Dendritic cell treated with granulocyte-macrophage colony-stimulating factor and Interleukin-4, amounts not matched to agents 40 ng/mL and 50 ng/mL, for 4 days (primary cell): ENCODE data around the gene RPUSD4.
"Not testable (repeated sequence)": the region's sequence is repeated elsewhere in the genome, so short reads cannot be mapped to it uniquely, and the experiment has no call there.

Experiments used
- H3K27ac Mint-ChIP-seq: one replicate; pipeline ENCODE4 v1.8.0; 2022; ENCODE audit warnings: mild to moderate bottlenecking, mixed read lengths
- H3K27me3 Mint-ChIP-seq: one replicate; pipeline ENCODE4 v1.8.0; 2022; ENCODE audit warnings: mild to moderate bottlenecking, mixed read lengths
- H3K36me3 Mint-ChIP-seq: one replicate; pipeline ENCODE4 v1.8.0; 2022; ENCODE audit warnings: low read depth, mixed read lengths
- H3K4me1 Mint-ChIP-seq: one replicate; pipeline ENCODE4 v1.8.0; 2022; ENCODE audit warnings: low read depth, mixed read lengths
- H3K4me3 Mint-ChIP-seq: one replicate; pipeline ENCODE4 v1.8.0; 2022; ENCODE audit warnings: mild to moderate bottlenecking, moderate library complexity, mixed read lengths
- H3K9me3 Mint-ChIP-seq: one replicate; pipeline ENCODE4 v1.8.0; 2022; ENCODE audit warnings: mixed read lengths
- intact Hi-C: fragments of 100-400 bp; cut with micrococcal nuclease; formaldehyde crosslinking; loops from one replicate; pipeline ENCODE4 v1.15.0; 2022

Gene RPUSD4

DNA sequence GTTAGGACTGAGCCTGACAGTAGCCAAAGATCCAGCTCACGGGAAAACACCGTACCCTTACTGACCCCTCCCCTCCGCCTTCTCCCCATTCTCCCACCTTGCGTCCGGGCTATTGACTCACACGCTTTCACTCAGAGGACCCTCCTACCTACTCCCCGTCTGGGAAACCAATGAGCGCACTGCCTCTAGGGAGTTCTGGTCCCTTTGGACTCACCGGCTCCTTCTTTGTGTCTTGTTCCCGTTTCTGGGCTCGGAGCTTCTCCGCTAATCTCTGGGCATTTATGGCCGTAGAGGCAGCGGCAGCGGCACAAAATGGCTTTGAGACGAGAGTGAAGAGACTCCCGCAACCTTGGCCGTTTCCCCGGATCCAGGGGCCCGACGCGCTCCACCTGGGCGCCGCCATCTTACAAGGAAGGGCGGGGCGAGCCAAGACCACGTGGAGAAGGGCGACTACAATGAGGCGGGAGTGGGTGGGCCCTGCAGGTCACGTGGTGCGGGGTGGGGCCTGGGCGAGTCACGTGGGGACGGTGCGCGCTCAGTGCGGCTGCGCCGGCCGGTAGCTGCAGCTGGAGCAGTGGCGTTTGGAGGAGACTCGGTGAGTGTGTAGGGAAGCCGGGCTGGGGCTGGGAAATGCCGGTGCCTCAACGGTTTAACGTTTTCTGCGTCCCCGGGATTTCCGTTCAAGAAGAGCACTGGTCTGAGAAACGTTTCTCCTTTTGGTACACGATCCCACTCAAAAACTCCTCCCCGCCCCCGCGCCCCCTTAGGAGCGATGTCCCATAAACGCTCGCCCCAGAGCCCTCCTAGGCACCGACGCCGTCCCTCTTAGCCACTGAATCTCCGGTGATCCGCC is at the start of gene RPUSD4, which contains the start of gene FAM118B:
RPUSD4 (minus strand) TSS at position 415 of the 853 bp plus-strand sequence; CDS start at position 403, 12 bp downstream.
FAM118B (plus strand) TSS at position 547 of the 853 bp plus-strand sequence. CDS start 23,220 bp downstream, outside the sequence.
- H3K4me1 Mint-ChIP-seq: peaks cover 46% of the 10 kb centered on the region
- H3K4me3 Mint-ChIP-seq: peak within 1 kb of the TSS; percentile 97
- H3K27ac Mint-ChIP-seq: peak within 1 kb of the TSS; percentile 94
- peaks cover 39% of the 10 kb centered on the region for H3K36me3 Mint-ChIP-seq
- no peaks in the 10 kb centered on the region for H3K27me3 Mint-ChIP-seq
- H3K9me3 Mint-ChIP-seq: no peaks in the 10 kb centered on the region
- intact Hi-C loops: loop anchor here (1.0 to 10.0 kb wide), 5 partner anchors 58 to 1147 kb away; partner anchors contain the start of genes FOXRED1, PUS3, SLC37A2 and STT3A

GRCh38 chr11:126257764-126258163 is 46.3 kb upstream of the RPUSD4 start:
- no peaks in the 10 kb centered on the region for H3K27me3 Mint-ChIP-seq
- no peaks in the 10 kb centered on the region for H3K9me3 Mint-ChIP-seq
- H3K4me1 Mint-ChIP-seq: peaks cover 5% of the 10 kb centered on the region
- no peak overlapping the region for H3K27ac Mint-ChIP-seq
- H3K4me3 Mint-ChIP-seq: no peak overlapping the region
- peaks cover 87% of the 10 kb centered on the region for H3K36me3 Mint-ChIP-seq
- intact Hi-C loops: no loop called here

DNA sequence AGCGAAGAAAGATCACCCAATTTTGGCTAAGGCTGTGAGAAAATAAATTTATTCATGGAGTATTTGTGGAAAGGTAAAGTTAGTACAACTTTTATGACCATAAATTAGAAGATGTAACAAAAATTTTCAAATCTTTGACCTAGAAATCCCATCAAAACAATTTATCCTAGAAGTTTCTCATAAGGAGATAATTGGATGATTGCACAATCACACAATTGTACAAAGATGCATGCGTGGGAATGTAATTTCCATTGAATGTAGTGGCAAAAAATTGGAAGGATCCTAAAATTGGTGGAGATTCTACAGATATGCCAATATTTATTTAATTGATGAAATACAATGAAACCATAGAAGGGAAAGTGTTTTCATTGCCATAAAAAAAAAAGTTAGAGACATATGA is 45.7 kb upstream of the RPUSD4 start:
- no peak overlapping the region for H3K4me3 Mint-ChIP-seq
- H3K36me3 Mint-ChIP-seq: peaks cover 87% of the 10 kb centered on the region
- H3K27ac Mint-ChIP-seq: no peak overlapping the region
- H3K9me3 Mint-ChIP-seq: no peaks in the 10 kb centered on the region
- H3K4me1 Mint-ChIP-seq: peaks cover 5% of the 10 kb centered on the region
- intact Hi-C loops: no loop called here
- H3K27me3 Mint-ChIP-seq: no peaks in the 10 kb centered on the region

- Mint-ChIP-seq H3K9me3 (no peaks in the 10 kb centered on the region), H3K27me3 (no peaks in the 10 kb centered on the region), H3K27ac (no peak overlapping the region), H3K4me1 (peaks cover 3% of the 10 kb centered on the region), H3K4me3 (no peak overlapping the region), H3K36me3 (peaks cover 87% of the 10 kb centered on the region)
- intact Hi-C loops: no loop called here
These were observed 44.8 kb upstream of the RPUSD4 start for GRCh38 chr11:126256216-126256615.

DNA sequence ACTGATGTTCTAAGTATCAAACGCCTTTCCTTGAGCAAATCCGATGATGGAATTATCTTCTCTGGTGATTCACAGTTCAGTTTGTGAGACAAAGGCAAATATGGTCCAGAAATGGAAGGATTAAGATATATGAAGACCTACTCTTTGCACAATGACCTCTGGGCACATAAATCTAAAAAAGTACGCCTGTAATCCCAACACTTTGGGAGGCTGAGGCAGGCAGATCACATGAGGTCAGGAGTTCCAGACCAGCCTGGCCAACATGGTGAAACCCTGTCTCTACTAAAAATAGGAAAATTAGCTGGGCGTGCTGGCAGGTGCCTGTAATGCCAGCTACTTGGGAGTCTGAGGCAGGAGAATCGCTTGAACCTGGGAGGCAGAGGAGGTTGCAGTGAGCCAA is 44.1 kb upstream of the RPUSD4 start:
- H3K9me3 Mint-ChIP-seq, intact Hi-C loops, H3K4me3 Mint-ChIP-seq, H3K4me1 Mint-ChIP-seq, H3K27ac Mint-ChIP-seq, H3K27me3 Mint-ChIP-seq: not testable (repeated sequence)
- H3K36me3 Mint-ChIP-seq: peaks cover 87% of the 10 kb centered on the region

- H3K9me3 Mint-ChIP-seq: no peaks in the 10 kb centered on the region
- H3K27me3 Mint-ChIP-seq: no peaks in the 10 kb centered on the region
- intact Hi-C loops: no loop called here
- no peaks in the 10 kb centered on the region for H3K4me1 Mint-ChIP-seq
- H3K4me3 Mint-ChIP-seq: no peak overlapping the region
- H3K27ac Mint-ChIP-seq: no peak overlapping the region
- H3K36me3 Mint-ChIP-seq: peaks cover 87% of the 10 kb centered on the region
These were observed 43.4 kb upstream of the RPUSD4 start for GRCh38 chr11:126254819-126255218.

- Mint-ChIP-seq H3K4me1 (no peaks in the 10 kb centered on the region), H3K27me3 (no peaks in the 10 kb centered on the region), H3K36me3 (peaks cover 94% of the 10 kb centered on the region), H3K4me3 (no peak overlapping the region), H3K9me3 (no peaks in the 10 kb centered on the region), H3K27ac (no peak overlapping the region)
- intact Hi-C loops: no loop called here
These were observed 41.8 kb upstream of the RPUSD4 start for GRCh38 chr11:126253265-126253664.

DNA sequence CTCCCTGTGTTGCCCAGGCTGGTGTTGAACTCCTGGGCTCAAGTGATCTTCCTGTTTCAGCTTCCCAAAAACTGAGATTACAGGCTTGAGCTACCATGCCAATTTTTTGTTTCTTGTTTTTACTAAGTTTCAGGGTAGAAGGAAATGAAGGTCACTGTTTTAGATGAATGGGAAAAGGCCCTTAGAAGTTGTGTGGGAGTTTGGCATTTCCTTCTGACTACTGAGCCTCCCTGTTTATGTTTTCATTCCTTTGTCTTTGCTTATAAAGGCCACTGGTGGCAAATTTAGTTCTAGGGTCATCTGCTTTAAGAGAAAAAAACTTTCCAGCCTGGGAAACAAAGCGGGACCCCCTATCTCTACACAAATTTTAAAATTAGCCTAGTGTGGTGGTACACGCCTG is 35.2 kb upstream of the RPUSD4 start:
- H3K36me3 Mint-ChIP-seq: peaks cover 73% of the 10 kb centered on the region
- H3K4me1 Mint-ChIP-seq: peaks cover 7% of the 10 kb centered on the region
- no peaks in the 10 kb centered on the region for H3K27me3 Mint-ChIP-seq
- intact Hi-C loops: no loop called here
- no peak overlapping the region for H3K27ac Mint-ChIP-seq
- H3K9me3 Mint-ChIP-seq: no peaks in the 10 kb centered on the region
- H3K4me3 Mint-ChIP-seq: no peak overlapping the region

DNA sequence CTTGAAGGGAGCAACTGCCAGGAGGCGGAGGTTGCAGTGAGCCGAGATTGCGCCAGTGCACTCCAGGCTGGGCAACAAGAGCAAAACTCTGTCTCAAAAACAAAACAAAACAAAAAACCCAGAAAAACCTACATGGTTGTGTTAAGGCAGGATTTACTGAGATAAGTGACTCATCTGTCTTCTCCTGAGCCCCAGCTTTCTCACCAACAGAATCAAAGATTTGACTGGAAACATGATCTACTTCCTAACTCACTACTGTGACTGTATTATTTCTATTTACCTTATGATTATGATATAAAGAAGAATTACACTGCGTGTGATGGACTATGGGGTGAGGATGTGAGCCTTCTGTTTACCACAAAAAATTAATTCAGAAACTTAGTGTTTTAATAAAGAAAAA is 21.9 kb upstream of the RPUSD4 start:
- H3K9me3 Mint-ChIP-seq: no peaks in the 10 kb centered on the region
- H3K27ac Mint-ChIP-seq: no peak overlapping the region
- H3K4me3 Mint-ChIP-seq: no peak overlapping the region
- intact Hi-C loops: no loop called here
- H3K36me3 Mint-ChIP-seq: peaks cover 63% of the 10 kb centered on the region
- no peaks in the 10 kb centered on the region for H3K27me3 Mint-ChIP-seq
- peaks cover 6% of the 10 kb centered on the region for H3K4me1 Mint-ChIP-seq

GRCh38 chr11:126232683-126233082 is 21.2 kb upstream of the RPUSD4 start:
- no peak overlapping the region for H3K27ac Mint-ChIP-seq
- no peaks in the 10 kb centered on the region for H3K9me3 Mint-ChIP-seq
- no peaks in the 10 kb centered on the region for H3K27me3 Mint-ChIP-seq
- intact Hi-C loops: no loop called here
- peaks cover 56% of the 10 kb centered on the region for H3K36me3 Mint-ChIP-seq
- H3K4me3 Mint-ChIP-seq: no peak overlapping the region
- peaks cover 6% of the 10 kb centered on the region for H3K4me1 Mint-ChIP-seq

DNA sequence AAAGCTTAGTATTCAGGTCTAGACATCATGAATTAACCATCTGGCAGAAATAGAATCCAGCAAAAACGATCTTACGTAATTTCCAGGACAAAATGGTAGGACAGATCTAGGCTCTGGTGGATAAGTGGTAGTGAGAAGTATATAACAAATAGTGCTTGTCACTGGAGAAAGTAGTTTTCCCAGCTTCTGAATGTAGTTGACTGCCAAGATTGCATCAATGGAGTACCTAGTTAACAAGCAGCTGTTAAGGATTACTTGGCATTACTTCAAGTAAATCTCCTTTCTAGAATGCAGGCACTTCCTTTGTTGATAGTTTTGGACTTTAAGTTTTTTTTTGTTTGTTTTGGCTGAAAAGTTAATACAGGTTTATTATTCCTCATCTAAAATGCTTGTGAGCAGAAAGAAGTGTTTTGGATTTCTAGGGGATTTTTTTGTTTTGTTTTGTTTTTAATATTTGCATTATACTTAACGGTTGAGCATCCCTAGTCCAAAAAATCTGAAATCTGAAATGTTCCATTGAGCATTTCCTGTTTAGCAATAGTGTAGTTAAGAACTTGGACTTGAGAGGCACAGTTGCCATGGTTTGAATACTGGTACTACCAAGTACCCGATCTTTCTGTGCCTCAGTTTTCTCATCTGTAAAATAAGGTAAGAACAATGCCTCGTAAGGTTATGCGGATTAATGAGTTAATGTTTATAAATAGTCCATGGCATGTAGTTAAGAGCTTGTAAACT is 20.4 kb upstream of the RPUSD4 start:
- intact Hi-C loops: no loop called here

GRCh38 chr11:126229858-126230540 is 18.5 kb upstream of the RPUSD4 start:
- Mint-ChIP-seq H3K27ac (no peak overlapping the region), H3K36me3 (peaks cover 44% of the 10 kb centered on the region), H3K4me1 (peaks cover 11% of the 10 kb centered on the region), H3K9me3 (peaks cover 8% of the 10 kb centered on the region), H3K4me3 (no peak overlapping the region), H3K27me3 (no peaks in the 10 kb centered on the region)
- intact Hi-C loops: no loop called here

More for the DNA sequence above, 20.4 kb upstream of the RPUSD4 start:
- H3K36me3 Mint-ChIP-seq: peaks cover 54% of the 10 kb centered on the region
- no peak overlapping the region for H3K27ac Mint-ChIP-seq
- H3K4me3 Mint-ChIP-seq: no peak overlapping the region
- no peaks in the 10 kb centered on the region for H3K27me3 Mint-ChIP-seq
- H3K4me1 Mint-ChIP-seq: peaks cover 6% of the 10 kb centered on the region
- no peaks in the 10 kb centered on the region for H3K9me3 Mint-ChIP-seq

- Mint-ChIP-seq H3K4me1 (peaks cover 35% of the 10 kb centered on the region), H3K27ac (no peak overlapping the region), H3K4me3 (no peak overlapping the region), H3K36me3 (peaks cover 58% of the 10 kb centered on the region), H3K27me3 (no peaks in the 10 kb centered on the region), H3K9me3 (peaks cover 12% of the 10 kb centered on the region)
- intact Hi-C loops: no loop called here
These were observed 15.1 kb upstream of the RPUSD4 start for GRCh38 chr11:126226334-126227084.
